DMS153 treated with DMSO at 0.1 percent for 48 hours (cell line): ENCODE measurements around the gene HIVEP3.
"Not testable (repeated sequence)": the region's sequence is repeated elsewhere in the genome, so short reads cannot be mapped to it uniquely, and the experiment has no call there.

Experiments used
- DNase-seq: peaks from one replicate; lab custom pipeline; 2025; ENCODE audit not compliant: unreplicated experiment; lab: John Stamatoyannopoulos, UW

Gene HIVEP3

GRCh38 chr1:41696381-41696780 lies 222.3 kb downstream of the HIVEP3 start:
- no peak for DNase-seq

GRCh38 chr1:41695118-41695745 lies 223.5 kb downstream of the HIVEP3 start:
- peak; percentile 60 for DNase-seq

GRCh38 chr1:41691966-41692365 lies 226.8 kb downstream of the HIVEP3 start:
- not testable (repeated sequence) for DNase-seq

GRCh38 chr1:41691424-41691823 lies 227.3 kb downstream of the HIVEP3 start:
- no peak for DNase-seq

- no peak for DNase-seq
Observed at GRCh38 chr1:41690331-41690730, 228.4 kb downstream of the HIVEP3 start.

- DNase-seq = no peak
Observed at GRCh38 chr1:41689558-41689981, 229.2 kb downstream of the HIVEP3 start.

- DNase-seq = no peak
Observed at GRCh38 chr1:41689139-41689538, 229.6 kb downstream of the HIVEP3 start.

- no peak for DNase-seq
Observed at GRCh38 chr1:41687007-41687406, 231.7 kb downstream of the HIVEP3 start.

- DNase-seq = no peak
Observed at GRCh38 chr1:41683681-41684500, 234.8 kb downstream of the HIVEP3 start.

- no peak for DNase-seq
Observed at GRCh38 chr1:41682845-41683625, 235.7 kb downstream of the HIVEP3 start.

GRCh38 chr1:41682149-41682548 lies 236.6 kb downstream of the HIVEP3 start:
- DNase-seq = no peak

- DNase-seq = no peak
Observed at GRCh38 chr1:41681331-41682098, 237.2 kb downstream of the HIVEP3 start.

GRCh38 chr1:41679994-41680393 lies 238.7 kb downstream of the HIVEP3 start:
- no peak for DNase-seq

- no peak for DNase-seq
Observed at GRCh38 chr1:41679531-41679930, 239.2 kb downstream of the HIVEP3 start.

- no peak for DNase-seq
Observed at GRCh38 chr1:41678111-41678878, 240.4 kb downstream of the HIVEP3 start.

- no peak for DNase-seq
Observed at GRCh38 chr1:41677620-41678019, 241.1 kb downstream of the HIVEP3 start.

GRCh38 chr1:41675401-41675800 lies 243.3 kb downstream of the HIVEP3 start:
- no peak for DNase-seq

GRCh38 chr1:41674522-41674921 lies 244.2 kb downstream of the HIVEP3 start:
- DNase-seq = no peak

GRCh38 chr1:41673806-41674205 lies 244.9 kb downstream of the HIVEP3 start:
- no peak for DNase-seq

- DNase-seq = no peak
Observed at GRCh38 chr1:41673378-41673777, 245.3 kb downstream of the HIVEP3 start.
